Neural progenitor cell (in vitro differentiated cells): ENCODE data around the gene ABCC4.

Source experiments
- EZH2 ChIP-seq: fragments of 200-600 bp; sonication (generic); IDR thresholded peaks from 2 replicates; pipeline ENCODE4 v1.6.1; 2017; ENCODE audit warnings: antibody characterized with exemption, mild to moderate bottlenecking, moderate library complexity
- TF ChIP-seq, protein P1 (sequence below): fragments of 200-600 bp; sonication (generic); IDR thresholded peaks from 2 replicates; pipeline ENCODE4 v1.5.1; 2017; ENCODE audit warnings: antibody characterized with exemption, mild to moderate bottlenecking

DNA sequence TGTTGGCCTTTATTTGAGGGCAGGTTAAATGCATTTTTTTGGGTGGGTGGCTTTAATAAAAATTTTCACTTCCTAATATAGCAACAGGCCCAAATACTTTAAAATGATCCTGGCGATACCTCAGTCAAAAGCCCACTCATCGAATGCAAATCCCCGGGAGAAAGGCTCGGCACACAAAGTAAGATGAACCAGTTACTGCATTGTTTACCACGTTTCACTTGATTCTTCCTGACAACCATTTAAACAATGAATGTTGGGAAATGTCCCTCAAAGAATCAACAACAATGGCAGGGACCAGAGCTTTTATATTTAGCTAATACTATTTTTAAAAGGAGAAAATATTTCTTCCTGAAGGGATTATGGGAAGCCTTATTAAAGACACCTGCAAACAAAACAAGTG, 187.7 kb downstream of the ABCC4 start:
- TF ChIP-seq, protein P1, sequence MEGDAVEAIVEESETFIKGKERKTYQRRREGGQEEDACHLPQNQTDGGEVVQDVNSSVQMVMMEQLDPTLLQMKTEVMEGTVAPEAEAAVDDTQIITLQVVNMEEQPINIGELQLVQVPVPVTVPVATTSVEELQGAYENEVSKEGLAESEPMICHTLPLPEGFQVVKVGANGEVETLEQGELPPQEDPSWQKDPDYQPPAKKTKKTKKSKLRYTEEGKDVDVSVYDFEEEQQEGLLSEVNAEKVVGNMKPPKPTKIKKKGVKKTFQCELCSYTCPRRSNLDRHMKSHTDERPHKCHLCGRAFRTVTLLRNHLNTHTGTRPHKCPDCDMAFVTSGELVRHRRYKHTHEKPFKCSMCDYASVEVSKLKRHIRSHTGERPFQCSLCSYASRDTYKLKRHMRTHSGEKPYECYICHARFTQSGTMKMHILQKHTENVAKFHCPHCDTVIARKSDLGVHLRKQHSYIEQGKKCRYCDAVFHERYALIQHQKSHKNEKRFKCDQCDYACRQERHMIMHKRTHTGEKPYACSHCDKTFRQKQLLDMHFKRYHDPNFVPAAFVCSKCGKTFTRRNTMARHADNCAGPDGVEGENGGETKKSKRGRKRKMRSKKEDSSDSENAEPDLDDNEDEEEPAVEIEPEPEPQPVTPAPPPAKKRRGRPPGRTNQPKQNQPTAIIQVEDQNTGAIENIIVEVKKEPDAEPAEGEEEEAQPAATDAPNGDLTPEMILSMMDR, result no peak
- TF ChIP-seq EZH2, result no peak
